HG03066 (cell line): ENCODE data around the gene SLC35B1.

ENCODE experiments used
- ATAC-seq: cut with Tn5 transposase; IDR thresholded peaks from one replicate; pipeline ENCODE4 v1.9.1; 2021; ENCODE audit warnings: low read depth; ENCODE audit not compliant: unreplicated experiment

Gene SLC35B1

DNA sequence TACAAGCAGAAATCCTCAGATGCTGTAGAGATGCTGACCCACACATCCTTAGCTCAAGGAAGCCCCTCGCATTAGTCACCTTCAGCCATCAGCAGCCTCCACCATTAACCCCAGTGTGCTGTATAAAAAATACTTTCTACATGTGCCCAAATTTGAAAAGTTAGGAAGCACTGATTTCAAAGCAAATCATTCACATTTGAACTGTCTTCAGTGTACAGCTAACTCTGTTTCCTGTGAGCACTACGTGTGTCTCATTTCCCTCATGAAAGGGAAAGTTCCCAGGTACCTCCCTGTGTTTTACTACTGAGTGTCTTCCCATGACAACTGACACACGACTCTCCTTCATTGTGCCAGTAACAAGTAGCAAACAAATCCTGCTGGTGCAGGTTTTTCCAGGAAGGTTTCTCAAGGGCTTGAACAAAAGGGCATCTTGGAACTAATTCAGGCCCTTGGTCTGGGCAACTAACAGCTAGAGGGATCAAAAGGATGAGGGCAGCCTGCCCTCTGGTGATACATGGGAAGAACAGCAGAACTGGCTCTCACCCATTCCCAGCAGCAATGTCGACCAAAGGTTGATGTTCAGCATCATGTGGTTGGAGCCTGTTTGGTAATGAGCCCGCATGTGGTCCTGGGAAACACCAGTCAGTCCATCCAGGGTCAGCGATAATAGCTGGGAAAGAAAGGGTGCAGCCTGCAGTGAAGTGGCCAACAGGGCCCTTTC lies 4.0 kb downstream of the SLC35B1 start:
- ATAC-seq: no peak

- ATAC-seq: no peak
These were observed 6.8 kb downstream of the SLC35B1 start for GRCh38 chr17:49700960-49701359.

GRCh38 chr17:49699966-49700575 lies 7.7 kb downstream of the SLC35B1 start:
- no peak for ATAC-seq

DNA sequence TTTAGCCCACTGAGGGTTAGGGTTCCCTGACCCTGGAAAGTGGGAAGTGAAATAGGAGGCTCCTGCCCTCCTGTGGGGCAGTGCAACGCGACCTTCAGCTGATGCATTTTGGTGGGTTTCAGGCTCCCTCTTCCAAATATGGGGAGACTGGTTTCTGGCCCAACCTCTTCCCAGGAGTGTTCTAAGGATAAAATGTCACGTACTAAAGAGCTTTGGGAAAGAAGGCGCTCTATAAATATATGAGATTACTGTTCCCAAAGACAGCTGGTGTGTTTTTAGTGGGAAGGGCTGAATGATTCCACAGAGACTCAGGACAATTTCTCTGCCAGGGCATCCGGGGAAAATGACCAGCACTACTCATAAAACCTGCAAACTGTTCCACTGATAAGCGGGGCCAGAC lies 9.8 kb downstream of the SLC35B1 start:
- ATAC-seq: no peak

DNA sequence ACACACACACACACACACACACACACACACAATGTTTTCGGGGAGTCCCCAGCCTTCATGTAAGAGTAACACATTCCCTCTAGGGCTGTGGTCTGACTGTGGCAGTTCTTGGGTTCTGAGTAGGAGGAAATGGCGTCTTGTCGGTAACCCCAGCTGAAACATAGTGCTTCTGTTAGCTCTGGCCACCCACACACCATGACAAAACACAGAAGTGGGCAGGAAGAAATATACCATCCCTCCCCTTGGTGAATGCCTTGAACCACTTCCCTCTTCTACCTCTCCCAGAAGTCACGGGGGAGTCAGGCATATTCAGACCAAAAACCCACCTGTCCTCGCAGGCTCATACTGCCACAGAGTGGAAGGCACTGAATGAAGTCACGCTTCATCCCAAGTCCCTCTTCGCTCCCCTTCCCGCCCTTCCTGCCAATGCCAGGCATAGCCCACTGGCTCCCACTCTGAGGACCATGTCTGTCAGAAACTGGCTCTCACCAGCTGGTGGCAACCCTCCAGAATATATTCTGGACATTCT lies 11.5 kb downstream of the SLC35B1 start:
- peak; percentile 54 for ATAC-seq

DNA sequence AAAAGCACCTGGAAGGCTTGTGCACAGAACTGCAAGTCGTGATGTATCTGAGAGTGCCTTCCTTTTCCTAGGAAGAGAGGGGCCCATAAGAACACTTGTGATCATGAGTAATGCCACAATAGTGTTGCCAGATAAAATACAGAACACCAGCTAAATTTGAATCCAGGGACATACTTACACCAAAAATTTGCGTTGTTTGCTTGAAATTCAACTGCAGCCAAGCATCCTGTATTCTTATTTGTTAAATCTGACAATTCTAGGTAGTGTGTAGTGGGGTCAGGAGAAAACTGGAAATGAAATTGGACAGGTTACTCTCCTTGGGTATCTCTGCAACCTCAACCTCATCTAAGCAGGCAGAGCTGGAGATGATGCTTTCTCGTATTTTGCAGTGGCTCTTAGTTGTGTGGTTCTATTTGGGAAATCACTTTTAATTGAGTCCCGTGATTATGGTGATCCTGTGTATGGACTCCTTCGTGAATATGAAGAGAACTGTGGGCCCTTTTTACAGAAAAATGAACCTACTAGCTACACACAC lies 12.0 kb downstream of the SLC35B1 start:
- no peak for ATAC-seq

GRCh38 chr17:49694847-49695697 lies 12.7 kb downstream of the SLC35B1 start:
- ATAC-seq: no peak

GRCh38 chr17:49692751-49693150 lies 15.0 kb downstream of the SLC35B1 start:
- no peak for ATAC-seq

GRCh38 chr17:49691677-49692191 lies 16.0 kb downstream of the SLC35B1 start:
- ATAC-seq: no peak

GRCh38 chr17:49691086-49691676 lies 16.6 kb downstream of the SLC35B1 start:
- ATAC-seq: no peak

- no peak for ATAC-seq
These were observed 17.5 kb downstream of the SLC35B1 start for GRCh38 chr17:49690256-49690655.

GRCh38 chr17:49688848-49689247 lies 18.9 kb downstream of the SLC35B1 start:
- no peak for ATAC-seq

DNA sequence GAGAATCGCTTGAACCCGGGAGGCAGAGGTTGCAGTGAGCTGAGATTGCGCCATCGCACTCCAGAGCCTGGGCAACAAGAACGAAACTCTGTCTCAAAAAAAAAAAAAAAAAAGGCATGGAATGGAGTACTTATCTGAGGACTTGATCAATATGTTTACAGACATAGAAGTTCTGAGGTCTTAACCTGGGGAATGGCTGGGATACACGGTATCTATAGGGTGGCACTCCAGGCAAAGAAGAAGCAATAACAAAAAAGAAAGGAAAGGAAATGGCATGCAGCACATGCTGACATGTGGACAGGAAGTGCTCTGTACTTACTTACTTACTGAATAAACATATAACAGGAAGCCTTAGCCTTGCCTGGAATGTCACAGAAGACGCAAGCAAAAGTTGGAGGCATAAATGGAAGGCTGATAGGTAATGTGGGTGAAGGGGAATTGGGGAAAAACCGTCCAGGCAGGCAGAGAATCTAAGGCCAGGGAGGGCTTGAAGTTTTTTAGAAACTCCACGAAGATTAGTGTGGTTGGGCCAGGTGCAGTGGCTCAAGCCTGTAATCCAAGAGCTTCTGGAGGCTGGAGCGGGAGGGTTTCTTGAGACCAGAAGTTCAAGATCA lies 19.8 kb downstream of the SLC35B1 start:
- ATAC-seq: no peak

DNA sequence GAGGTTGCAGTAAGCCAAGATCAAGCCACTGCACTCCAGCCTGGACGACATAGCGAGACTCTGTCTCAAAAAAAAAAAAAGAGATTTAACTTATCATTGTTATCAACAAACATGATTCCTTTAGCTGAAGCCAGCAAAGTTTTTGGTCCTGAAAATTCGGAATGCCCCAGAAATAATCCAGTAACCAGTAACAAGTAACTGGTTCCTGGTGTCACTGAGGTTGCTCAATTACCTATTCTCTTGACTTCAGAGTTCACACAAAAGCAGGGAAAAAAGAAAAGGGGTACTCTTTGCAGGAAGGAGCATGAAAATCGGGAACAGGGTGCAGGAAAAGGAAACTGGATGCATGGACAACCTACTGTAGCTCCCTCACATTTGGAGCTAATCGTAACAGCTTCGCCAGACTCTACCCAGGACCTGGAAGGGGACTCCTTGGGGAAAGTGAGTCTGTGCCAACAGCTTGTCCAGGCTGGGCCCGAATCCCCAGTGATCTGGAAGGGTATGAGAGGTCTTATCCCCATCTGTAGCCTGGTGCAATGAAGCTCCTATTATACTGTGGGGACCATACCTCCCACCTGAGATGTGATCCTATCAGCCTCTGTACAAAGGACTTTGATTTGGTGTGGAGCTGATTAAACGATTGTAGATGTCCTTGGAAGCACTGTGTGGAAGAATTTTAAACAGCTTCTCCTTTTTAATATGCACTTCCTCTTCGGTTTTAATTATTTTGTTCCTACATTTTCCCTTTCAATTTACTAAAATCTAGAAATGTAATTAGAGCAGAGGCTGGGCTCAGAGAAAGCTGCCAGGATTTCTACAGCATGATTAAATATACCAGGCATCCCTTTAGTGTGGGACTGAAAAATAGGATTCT lies 26.4 kb downstream of the SLC35B1 start:
- ATAC-seq: no peak

DNA sequence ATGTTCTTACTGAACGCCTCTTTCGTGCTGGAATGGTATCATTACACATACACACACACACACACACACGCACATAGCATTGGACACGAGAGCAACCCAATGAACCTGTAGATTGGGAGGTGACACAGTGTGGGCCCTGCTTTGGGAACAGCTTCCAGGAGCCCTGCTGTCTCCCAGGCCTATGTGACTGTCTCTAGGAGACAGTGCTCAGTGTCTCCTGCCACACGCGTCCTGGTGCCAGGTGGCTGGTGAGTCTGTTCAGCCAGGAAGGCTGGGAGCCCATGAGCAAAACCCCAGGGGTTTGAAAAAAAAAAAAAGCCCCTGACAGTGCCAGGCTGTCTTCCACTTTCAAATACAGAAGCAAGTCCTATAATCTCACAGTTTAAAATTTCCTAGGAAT lies 27.4 kb downstream of the SLC35B1 start:
- no peak for ATAC-seq

DNA sequence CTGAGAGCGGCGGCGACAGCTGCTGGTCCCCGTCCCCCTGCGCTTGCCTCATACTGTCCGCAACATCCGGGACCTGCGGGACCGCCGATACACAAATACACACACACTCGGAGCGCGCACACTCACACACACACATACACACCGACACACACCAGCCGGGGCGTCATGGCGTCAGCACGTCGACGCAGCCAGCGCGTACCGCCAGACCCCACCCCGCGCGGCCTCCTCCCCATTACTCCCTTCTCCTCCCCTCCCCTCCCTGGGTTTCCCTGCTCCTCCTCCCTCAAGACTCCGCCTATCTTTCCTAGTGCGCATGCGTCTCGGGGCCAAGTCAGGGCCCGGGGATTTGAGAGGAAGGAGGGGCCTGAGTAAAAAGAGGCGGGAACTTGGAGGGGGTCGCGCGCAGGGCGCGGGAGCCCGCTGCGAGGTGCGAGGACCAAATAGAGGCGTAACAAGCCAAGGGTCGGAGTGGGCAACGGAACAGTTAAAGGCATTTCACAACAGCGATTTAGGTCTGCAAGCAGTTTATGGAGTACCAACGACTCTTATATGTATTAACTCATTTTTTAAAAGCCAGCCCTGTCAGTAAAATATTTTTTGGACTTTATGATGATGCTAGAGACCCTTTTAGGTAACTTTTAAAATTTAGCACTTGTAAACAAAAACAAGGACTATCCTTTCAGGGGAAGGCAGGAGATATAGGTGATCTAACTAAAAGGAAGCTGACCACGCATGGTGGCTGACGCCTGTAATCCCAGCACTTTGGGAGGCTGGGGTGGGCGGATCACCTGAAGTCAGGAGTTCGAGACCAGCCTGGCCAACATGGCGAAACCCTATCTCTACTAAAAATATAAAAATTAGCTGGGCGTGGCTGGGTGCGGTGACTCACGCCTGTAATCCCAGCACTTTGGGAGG lies 29.6 kb downstream of the SLC35B1 start, which contains the start of gene SPOP:
Gene SPOP (minus strand): TSS at position 165 of the 915 bp plus-strand sequence. CDS start 55,287 bp downstream, outside the sequence.
- ATAC-seq: peak; percentile 60

- ATAC-seq: peak; percentile 46
These were observed 30.4 kb downstream of the SLC35B1 start for GRCh38 chr17:49677134-49677932.
